Ovary (tissue), 9 donors: ENCODE results near the gene ZNF646. TPM values are rescaled to one million over a fixed set of nuclear protein-coding genes. Genes with fewer than 3 reads are reported as not detected.

Experiments
- DNase-seq, 5 donors: peaks; one replicate each; pipeline ENCODE4 v3.0.0-alpha.2; 2019 to 2020
- H3K27ac ChIP-seq, 2 donors: fragments of 200-600 bp; one replicate each; pipeline versions ENCODE4 v1.5.1 to v1.8.0; 2019 to 2022
- H3K27me3 ChIP-seq: fragments of 200-600 bp; one replicate; pipeline ENCODE4 v1.8.0; 2022
- H3K36me3 ChIP-seq: fragments of 200-600 bp; sonication (generic); one replicate; pipeline ENCODE4 v1.5.1; 2019
- H3K4me1 ChIP-seq: one replicate; pipeline ENCODE4 v1.8.1; 2013; ENCODE audit warnings: mild to moderate bottlenecking, moderate library complexity; ENCODE audit not compliant: insufficient read depth
- H3K4me3 ChIP-seq: fragments of 200-600 bp; sonication (generic); one replicate; pipeline ENCODE4 v1.5.1; 2017
- H3K9me3 ChIP-seq, 2 donors: fragments of 200-600 bp in 1 of 2; sonication (generic) in 1 of 2; one replicate each; pipeline versions ENCODE4 v1.5.1 to v1.8.1; 2013 to 2019; ENCODE audit warnings: mild to moderate bottlenecking in 1 of 2, moderate library complexity in 1 of 2
- EP300 ChIP-seq: sonication (generic); formaldehyde crosslinking; IDR thresholded peaks from one replicate; pipeline ENCODE4 v1.6.1; 2017; ENCODE audit warnings: antibody characterized with exemption
- POLR2A ChIP-seq: fragments of 450-650 bp; IDR thresholded peaks from one replicate; pipeline ENCODE4 v1.6.1; 2017; ENCODE audit warnings: antibody characterized with exemption, mild to moderate bottlenecking, moderate library complexity
- WGBS, 3 donors: extraction: QIAGEN DNeasy Blood & Tissue Kit in 1 of 3; methylation state at CpG; one replicate each; pipeline versions ENCODE4 v1.1.5 to v1.1.7; 2013 to 2017; 5-methylcytosine and 5-hydroxymethylcytosine counted together
- intact Hi-C, 4 donors: fragments of 100-400 bp; cut with DNase I; formaldehyde crosslinking; loops; one replicate each; pipeline versions ENCODE4 v1.11.0 to v1.15.1; 2022 to 2023
- polyA plus RNA-seq, 2 donors: library from polyadenylated mRNA; stranded (reverse); fragments of 200-250 nt in 1 of 2; fragments of 350-450 nt in 1 of 2; fragmentation: Illumina TruSeq in 1 of 2; extraction: RNeasy Lipid Tissue Mini Kit (QIAGEN cat#74804) in 1 of 2; gene quantifications; one replicate each; pipeline ENCODE4 v1.2.3, GENCODE V29; 2013 to 2014
- total RNA-seq, 7 donors: library from RNA; depleted of rRNA in 2 of 7; stranded (reverse); fragments of >200 nt in 2 of 7; fragmentation: NEBNext Ultra II Directional in 3 of 7; extraction: Animal tissue kit (Norgen Biotek cat#: 25700) in 3 of 7; gene quantifications; one replicate each; pipeline versions ENCODE4 v1.1.0 to v1.2.4, GENCODE V29; 2016 to 2023
- TF ChIP-seq, protein P1 (sequence below), 3 donors: fragments of 450-650 bp in 2 of 3; fragments of 200-600 bp in 1 of 3; IDR thresholded peaks; one replicate each; pipeline versions ENCODE4 v1.5.1 to v1.8.0; 2016 to 2022; ENCODE audit warnings: antibody characterized with exemption in 3 of 3, mild to moderate bottlenecking in 1 of 3
- donor health status: DM: no; HTN: no; CAD: no; lungs with moderate emphysema.
- donor health status: DM: no; HTN: no; CAD: no.
- donor health status: Bipolar disorder and iron deficiency.
- donor health status: DM: yes; HTN: yes; CAD: no.
- donor health status: DM: no; HTN: no; CAD: no.
- donor health status: DM: yes; HTN: yes; CAD: no.

ZNF646 gene
- total and polyA plus RNA-seq, 9 donors, result 2.3 to 16.3 (median 14.6) TPM

DNA sequence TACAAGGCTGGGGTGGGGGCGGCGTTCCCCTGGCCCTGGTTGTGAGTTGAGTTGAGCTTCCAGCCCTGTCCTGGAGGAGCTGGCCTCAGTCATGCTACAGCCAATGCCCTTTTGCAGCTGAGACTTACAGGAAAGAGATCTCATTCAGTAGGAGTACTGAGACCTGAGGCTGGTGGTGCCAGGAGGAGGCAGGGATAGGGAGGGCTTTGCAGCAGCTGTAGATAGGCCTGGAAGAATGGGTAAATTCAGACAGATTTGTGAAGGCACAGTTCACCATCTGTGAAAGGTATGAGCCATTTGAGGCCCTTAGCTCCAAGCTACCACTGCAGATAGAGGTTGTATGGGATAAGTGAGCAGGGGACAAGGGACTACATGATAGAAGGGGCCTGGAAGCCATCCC, 35.2 kb upstream of the ZNF646 start:
- H3K27me3 ChIP-seq, result no peaks in the 10 kb centered on the region
- H3K36me3 ChIP-seq, result no peaks in the 10 kb centered on the region
- no peaks in the 10 kb centered on the region for H3K9me3 ChIP-seq
- no peak overlapping the region for H3K4me3 ChIP-seq
- H3K27ac ChIP-seq, result no peak overlapping the region
- intact Hi-C loops, result loop anchor here in 1 of 4 donors (10.0 kb wide), 1 partner anchor 54 kb away; the partner anchor contains the start of gene HSD3B7
- H3K4me1 ChIP-seq, result peaks cover 4% of the 10 kb centered on the region
- WGBS, 3 donors, result 83 to 100% (median 88%) methylated on average over 2 of the region's 2 CpGs
- no peak for DNase-seq
- no peak for TF ChIP-seq POLR2A
- TF ChIP-seq, protein P1, sequence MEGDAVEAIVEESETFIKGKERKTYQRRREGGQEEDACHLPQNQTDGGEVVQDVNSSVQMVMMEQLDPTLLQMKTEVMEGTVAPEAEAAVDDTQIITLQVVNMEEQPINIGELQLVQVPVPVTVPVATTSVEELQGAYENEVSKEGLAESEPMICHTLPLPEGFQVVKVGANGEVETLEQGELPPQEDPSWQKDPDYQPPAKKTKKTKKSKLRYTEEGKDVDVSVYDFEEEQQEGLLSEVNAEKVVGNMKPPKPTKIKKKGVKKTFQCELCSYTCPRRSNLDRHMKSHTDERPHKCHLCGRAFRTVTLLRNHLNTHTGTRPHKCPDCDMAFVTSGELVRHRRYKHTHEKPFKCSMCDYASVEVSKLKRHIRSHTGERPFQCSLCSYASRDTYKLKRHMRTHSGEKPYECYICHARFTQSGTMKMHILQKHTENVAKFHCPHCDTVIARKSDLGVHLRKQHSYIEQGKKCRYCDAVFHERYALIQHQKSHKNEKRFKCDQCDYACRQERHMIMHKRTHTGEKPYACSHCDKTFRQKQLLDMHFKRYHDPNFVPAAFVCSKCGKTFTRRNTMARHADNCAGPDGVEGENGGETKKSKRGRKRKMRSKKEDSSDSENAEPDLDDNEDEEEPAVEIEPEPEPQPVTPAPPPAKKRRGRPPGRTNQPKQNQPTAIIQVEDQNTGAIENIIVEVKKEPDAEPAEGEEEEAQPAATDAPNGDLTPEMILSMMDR (IDR thresholded peaks at IDR 0.05), result no peak
- no peak for TF ChIP-seq EP300

DNA sequence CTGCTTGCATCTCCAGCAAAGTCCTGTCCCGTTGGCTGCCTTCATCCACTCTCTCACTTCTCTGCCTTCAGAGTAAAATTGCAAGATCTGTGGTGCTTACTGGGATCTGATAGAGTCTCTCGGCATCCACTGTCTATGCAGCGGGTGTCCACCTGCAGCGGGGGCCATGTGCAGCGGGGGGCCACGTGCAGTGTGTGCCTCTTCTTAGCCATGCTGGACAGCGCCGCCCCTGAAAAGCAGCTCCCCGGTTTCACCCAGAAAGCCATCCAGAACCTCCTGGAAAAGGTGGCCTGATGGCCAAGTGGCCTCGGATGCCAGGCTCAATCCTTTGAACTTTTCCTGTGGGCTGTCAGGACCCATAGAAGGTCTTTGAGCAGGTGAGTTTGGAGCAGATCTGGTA, 31.4 kb upstream of the ZNF646 start:
- no peaks in the 10 kb centered on the region for H3K4me1 ChIP-seq
- TF ChIP-seq POLR2A (no peak), EP300 (no peak)
- TF ChIP-seq, protein P1 (IDR thresholded peaks at IDR 0.05), result no peak
- DNase-seq, result no peak
- H3K4me3 ChIP-seq, result no peak overlapping the region
- no peaks in the 10 kb centered on the region for H3K27me3 ChIP-seq
- no peaks in the 10 kb centered on the region for H3K36me3 ChIP-seq
- WGBS, 3 donors, result 84 to 88% (median 86%) methylated on average over 10 of the region's 10 CpGs
- no peaks in the 10 kb centered on the region for H3K9me3 ChIP-seq
- H3K27ac ChIP-seq, result no peak overlapping the region
- intact Hi-C loops, result loop anchor here in 1 of 4 donors (10.0 kb wide), 1 partner anchor 58 kb away; the partner anchor contains the start of gene HSD3B7

DNA sequence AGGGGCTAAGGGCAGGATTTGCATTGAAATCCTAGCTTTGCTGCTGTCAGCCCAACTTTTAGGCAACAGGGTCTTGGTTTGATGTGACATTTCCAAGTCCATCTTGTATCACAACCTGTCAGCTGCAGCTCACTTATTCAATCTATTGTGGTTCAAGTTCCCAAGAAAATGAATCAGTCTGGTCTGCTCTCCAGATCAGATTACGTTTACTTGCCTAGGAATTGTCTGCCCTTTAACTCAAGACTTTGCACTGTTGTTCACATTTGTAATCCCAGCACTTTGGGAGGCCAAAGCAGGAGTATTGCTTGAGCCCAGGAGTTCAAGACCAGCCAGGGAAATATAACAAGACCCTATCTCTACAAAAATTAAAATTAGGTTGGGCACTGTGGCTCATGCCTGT, 30.9 kb upstream of the ZNF646 start:
- Histone ChIP-seq H3K36me3 (no peaks in the 10 kb centered on the region), H3K4me1 (no peaks in the 10 kb centered on the region), H3K4me3 (no peak overlapping the region), H3K27ac (no peak overlapping the region), H3K9me3 (no peaks in the 10 kb centered on the region), H3K27me3 (no peaks in the 10 kb centered on the region)
- TF ChIP-seq, protein P1 (IDR thresholded peaks at IDR 0.05), result no peak
- no peak for TF ChIP-seq EP300
- no peak for TF ChIP-seq POLR2A
- no peak for DNase-seq
- intact Hi-C loops, result loop anchor here in 1 of 4 donors (10.0 kb wide), 1 partner anchor 59 kb away; the partner anchor contains the start of gene HSD3B7
- 85 to 100% (median 87%) methylated on average over 1 of the region's 1 CpG for WGBS, 3 donors

DNA sequence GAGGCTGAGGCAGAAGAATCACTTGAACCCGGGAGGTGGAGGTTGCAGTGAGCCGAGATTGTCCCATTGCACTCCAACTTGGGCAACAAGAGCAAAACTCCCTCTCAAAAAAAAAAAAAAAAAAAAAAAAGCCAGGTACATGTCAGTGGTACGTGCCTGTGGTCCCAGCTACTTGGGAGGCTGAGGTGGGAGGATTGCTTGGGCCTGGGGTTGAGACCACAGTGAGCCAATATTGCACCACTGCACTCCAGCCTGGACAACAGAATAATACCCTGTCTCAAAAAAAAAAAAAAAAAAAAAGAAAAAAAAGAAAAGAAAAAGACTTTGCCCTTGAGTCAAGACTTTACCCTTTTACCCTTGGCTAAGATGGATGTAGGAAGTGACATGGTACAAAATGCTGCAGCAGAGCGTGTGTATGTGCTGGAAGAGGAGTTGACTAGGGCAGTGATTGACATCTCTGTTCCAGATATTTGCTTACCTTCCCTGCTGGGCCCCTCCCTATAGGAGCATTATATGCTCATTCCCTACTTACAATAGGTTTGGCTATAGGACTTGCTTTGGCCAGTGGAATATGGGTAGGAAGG, 30.2 kb upstream of the ZNF646 start:
- Histone ChIP-seq H3K9me3 (no peaks in the 10 kb centered on the region), H3K4me1 (no peaks in the 10 kb centered on the region), H3K4me3 (no peak overlapping the region), H3K27ac (no peak overlapping the region), H3K27me3 (no peaks in the 10 kb centered on the region), H3K36me3 (no peaks in the 10 kb centered on the region)
- 86 to 94% (median 88%) methylated on average over 4 of the region's 4 CpGs for WGBS, 3 donors
- no peak for TF ChIP-seq POLR2A
- TF ChIP-seq, protein P1 (IDR thresholded peaks at IDR 0.05), result no peak
- DNase-seq, result no peak
- intact Hi-C loops, result loop anchor here in 1 of 4 donors (10.0 kb wide), 1 partner anchor 59 kb away; the partner anchor contains the start of gene HSD3B7
